IMR-90 (cell line): ENCODE results near the gene PI4K2B. TPM values are rescaled to one million over a fixed set of nuclear protein-coding genes. Genes with fewer than 3 reads are reported as not detected.

Experiments
- ATAC-seq: fragments of 200-7000 bp; cut with Tn5 transposase; 2 replicates; pipeline ENCODE4 v1.9.1; 2020; ENCODE audit warnings: low read depth, mild to moderate bottlenecking, moderate library complexity
- BruUV-seq: library from RNA; stranded (reverse); fragments of 400-500 nt; replicated peaks from 2 replicates; lab custom pipeline; 2021; lab: Mats Ljungman, UMichigan
- CTCF ChIA-PET: fragments of 300-600 bp; formaldehyde crosslinking; extraction: SDS; loops from one replicate; lab custom pipeline; 2021; ENCODE audit warnings: antibody characterized with exemption; lab: Yijun Ruan, JAX
- POLR2A ChIA-PET: fragments of 300-600 bp; sonication (Branson Sonifier 250); formaldehyde crosslinking; loops from one replicate; lab custom pipeline; 2022; ENCODE audit warnings: antibody characterized with exemption; ENCODE audit not compliant: unreplicated experiment; lab: Charles Lee
- DNase-seq: peaks from one replicate; pipeline ENCODE4 v3.0.0; 2013
- H2AFZ ChIP-seq: replicated peaks from 2 replicates; pipeline ENCODE3; 2013; ENCODE audit warnings: low read length, mild to moderate bottlenecking; ENCODE audit not compliant: poor library complexity
- H2AK5ac ChIP-seq: 2 replicates; pipeline ENCODE4 v1.6.1; 2013; ENCODE audit warnings: low read depth, low read length, inconsistent platforms
- H2AK9ac ChIP-seq: replicated peaks from 2 replicates; pipeline ENCODE3; 2013; ENCODE audit warnings: mild to moderate bottlenecking, low read depth, low read length, moderate library complexity; ENCODE audit not compliant: poor library complexity
- H2BK120ac ChIP-seq: 2 replicates; pipeline ENCODE4 v1.6.1; 2013; ENCODE audit warnings: low read depth, low read length, inconsistent platforms
- H2BK15ac ChIP-seq: 3 replicates; pipeline ENCODE4 v1.6.1; 2013; ENCODE audit warnings: low read depth, low read length, inconsistent platforms
- H2BK20ac ChIP-seq: 2 replicates; pipeline ENCODE4 v1.6.1; 2013; ENCODE audit warnings: low read depth, mild to moderate bottlenecking, inconsistent platforms, low read length, moderate library complexity
- H2BK5ac ChIP-seq: 2 replicates; pipeline ENCODE4 v1.6.1; 2013; ENCODE audit warnings: mild to moderate bottlenecking, low read depth, low read length, inconsistent platforms; ENCODE audit not compliant: poor library complexity, severe bottlenecking
- H3K14ac ChIP-seq: replicated peaks from 2 replicates; pipeline ENCODE4 v1.6.1; 2013; ENCODE audit warnings: low read depth, low read length, inconsistent platforms
- H3K18ac ChIP-seq: 2 replicates; pipeline ENCODE4 v1.6.1; 2013; ENCODE audit warnings: low read depth, low read length, control low read depth
- H3K23ac ChIP-seq: 2 replicates; pipeline ENCODE4 v1.6.1; 2013; ENCODE audit warnings: low read depth, low read length, inconsistent platforms
- H3K27ac ChIP-seq: 2 replicates; pipeline ENCODE4 v1.5.1; 2013; ENCODE audit warnings: mild to moderate bottlenecking, control low read depth, low read length; ENCODE audit not compliant: insufficient read depth
- H3K27me3 ChIP-seq: 2 replicates; pipeline ENCODE4 v1.6.1; 2013; ENCODE audit warnings: low read length; ENCODE audit not compliant: control insufficient read depth, insufficient read depth
- H3K36me3 ChIP-seq: 2 replicates; pipeline ENCODE4 v1.6.1; 2013; ENCODE audit warnings: low read length, mixed read lengths; ENCODE audit not compliant: control insufficient read depth, insufficient read depth
- H3K4ac ChIP-seq: 2 replicates; pipeline ENCODE4 v1.6.1; 2013; ENCODE audit warnings: low read depth, low read length, inconsistent platforms
- H3K4me1 ChIP-seq: 2 replicates; pipeline ENCODE4 v1.6.1; 2013; ENCODE audit warnings: low read length, mixed read lengths; ENCODE audit not compliant: control insufficient read depth, insufficient read depth
- H3K4me2 ChIP-seq: 2 replicates; pipeline ENCODE4 v1.6.1; 2013; ENCODE audit warnings: low read depth, mild to moderate bottlenecking, control low read depth, low read length, moderate library complexity
- H3K4me3 ChIP-seq: 2 replicates; pipeline ENCODE4 v1.5.1; 2013; ENCODE audit warnings: low read depth, mild to moderate bottlenecking, control low read depth, low read length, moderate library complexity; ENCODE audit not compliant: insufficient read depth
- H3K56ac ChIP-seq: 2 replicates; pipeline ENCODE4 v1.6.1; 2013; ENCODE audit warnings: low read length, inconsistent platforms; ENCODE audit not compliant: insufficient read depth; ENCODE audit errors: extremely low read depth
- H3K79me1 ChIP-seq, 2 experiments: 2 replicates each; pipeline ENCODE4 v1.6.1; 2013; ENCODE audit warnings: low read length in 2 of 2, inconsistent platforms in 1 of 2, low read depth in 1 of 2
- H3K9ac ChIP-seq: 2 replicates; pipeline ENCODE4 v1.6.1; 2013; ENCODE audit warnings: low read depth, low read length, control low read depth
- H3K9me1 ChIP-seq: 2 replicates; pipeline ENCODE4 v1.6.1; 2013; ENCODE audit warnings: low read length, inconsistent platforms; ENCODE audit not compliant: insufficient read depth
- H3K9me3 ChIP-seq: 2 replicates; pipeline ENCODE4 v1.6.1; 2013; ENCODE audit warnings: low read length; ENCODE audit not compliant: control insufficient read depth, insufficient read depth
- H4K20me1 ChIP-seq: 2 replicates; pipeline ENCODE4 v1.6.1; 2013; ENCODE audit warnings: low read length, inconsistent platforms; ENCODE audit not compliant: insufficient read depth
- H4K5ac ChIP-seq: 2 replicates; pipeline ENCODE4 v1.6.1; 2013; ENCODE audit warnings: mild to moderate bottlenecking, low read depth, low read length, control low read depth
- H4K8ac ChIP-seq, 2 experiments: 2 replicates each; pipeline ENCODE4 v1.6.1; 2013; ENCODE audit warnings: low read depth in 2 of 2, low read length in 2 of 2, control low read depth in 1 of 2, inconsistent platforms in 1 of 2
- H4K91ac ChIP-seq: 2 replicates; pipeline ENCODE4 v1.6.1; 2013; ENCODE audit warnings: low read depth, low read length, inconsistent platforms; ENCODE audit not compliant: insufficient read depth
- CEBPB ChIP-seq: IDR thresholded peaks from 2 replicates; pipeline ENCODE4 v1.6.1; 2012; ENCODE audit warnings: low read depth, low read length, improper control_type of control experiment
- WGBS, 2 experiments: methylation state at CpG; one replicate each; pipeline versions ENCODE4 v1.1.5 to v1.1.7; 2013; ENCODE audit warnings: missing lambda C conversion rate in 2 of 2; ENCODE audit not compliant: insufficient read length in 1 of 2; ENCODE audit errors: extremely low coverage in 2 of 2; 5-methylcytosine and 5-hydroxymethylcytosine counted together
- dilution Hi-C: fragments of 300-500 bp; cut with HindIII; formaldehyde crosslinking; loops from one replicate; pipeline ENCODE4 v1.14.3; 2018; ENCODE audit warnings: low sequenced_read_pairs; ENCODE audit not compliant: unreplicated experiment
- in situ Hi-C: fragments of 300-500 bp; cut with MboI; formaldehyde crosslinking; loops from 3 replicates; pipeline ENCODE4 v1.14.3; 2019; ENCODE audit warnings: low sequenced_read_pairs, inconsistent platforms, mixed read lengths
- intact Hi-C: fragments of 100-400 bp; cut with micrococcal nuclease; formaldehyde crosslinking; loops from 2 replicates; pipeline ENCODE4 v1.10.0; 2022
- polyA plus RNA-seq, 3 experiments: library from polyadenylated mRNA; depleted of rRNA; stranded (reverse); fragments of >200 nt; gene quantifications; 2 replicates each; pipeline ENCODE4 v1.2.3, GENCODE V29; 2012; ENCODE audit warnings: low replicate concordance in 1 of 3
- total RNA-seq: library from RNA; depleted of rRNA; stranded (reverse); fragments of >200 nt; gene quantifications from 2 replicates; pipeline ENCODE4 v1.2.3, GENCODE V29; 2012
- TF ChIP-seq, protein P1 (sequence below): fragments of 150-350 bp; IDR thresholded peaks from 2 replicates; pipeline ENCODE4 v1.6.1; 2016; ENCODE audit warnings: low read depth, mild to moderate bottlenecking, low read length, moderate library complexity, borderline replicate concordance

Gene PI4K2B
- total and polyA plus RNA-seq, 2 of the 4 experiments (the other 2 are of a cell fraction) = 6.5 to 7.6 TPM

DNA sequence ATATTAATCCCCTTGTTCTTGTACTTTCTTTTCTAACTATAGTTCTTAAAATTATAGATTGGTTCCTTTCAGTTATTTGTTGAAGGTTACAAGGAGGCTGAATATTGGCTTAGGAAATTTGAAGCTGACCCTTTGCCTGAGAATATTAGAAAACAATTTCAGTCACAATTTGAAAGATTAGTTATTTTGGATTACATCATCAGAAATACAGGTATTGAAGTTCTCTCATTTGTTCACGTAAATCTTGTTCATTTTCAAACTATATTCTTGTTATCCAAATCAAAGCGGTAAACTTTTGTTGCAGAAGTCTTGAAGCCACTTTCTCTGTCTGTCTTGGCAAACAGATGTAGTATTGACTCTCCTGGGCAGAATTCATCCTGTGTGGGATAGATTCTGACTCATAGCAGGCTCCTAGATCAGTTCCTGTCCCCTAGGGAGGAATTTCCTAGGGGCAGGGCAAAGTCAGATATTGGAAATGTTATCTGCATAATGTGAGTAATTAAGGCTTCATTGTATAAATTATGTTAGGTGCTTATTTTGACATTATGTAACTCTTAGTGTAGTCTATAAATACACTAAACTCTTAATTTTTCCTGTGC, 25.2 kb downstream of the PI4K2B start:
- POLR2A ChIA-PET = interaction anchor here (0.6 kb wide), 2 partner anchors 99 to 1187 kb away, joined by 3 to 5 read pairs; partner anchors contain the start of gene SEPSECS

More for the DNA sequence above, 25.2 kb downstream of the PI4K2B start:
- H3K4me2 ChIP-seq = no peak overlapping the region
- CTCF ChIA-PET = no interaction called here
- no peak overlapping the region for H2BK15ac ChIP-seq
- no peak overlapping the region for H3K56ac ChIP-seq
- H4K91ac ChIP-seq = no peak overlapping the region
- H4K5ac ChIP-seq = no peak overlapping the region
- H3K4ac ChIP-seq = no peak overlapping the region
- H2AK5ac ChIP-seq = no peak overlapping the region
- peak; percentile 59 for ATAC-seq
- no peaks in the 10 kb centered on the region for H3K36me3 ChIP-seq
- H3K4me1 ChIP-seq = no peaks in the 10 kb centered on the region
- no CpG with 5 or more reads among the region's 2 CpGs for WGBS, 2 experiments
- TF ChIP-seq CEBPB = 0 out of 2 replicates have a peak, but pooled peaks have one; percentile 10
- TF ChIP-seq, protein P1, sequence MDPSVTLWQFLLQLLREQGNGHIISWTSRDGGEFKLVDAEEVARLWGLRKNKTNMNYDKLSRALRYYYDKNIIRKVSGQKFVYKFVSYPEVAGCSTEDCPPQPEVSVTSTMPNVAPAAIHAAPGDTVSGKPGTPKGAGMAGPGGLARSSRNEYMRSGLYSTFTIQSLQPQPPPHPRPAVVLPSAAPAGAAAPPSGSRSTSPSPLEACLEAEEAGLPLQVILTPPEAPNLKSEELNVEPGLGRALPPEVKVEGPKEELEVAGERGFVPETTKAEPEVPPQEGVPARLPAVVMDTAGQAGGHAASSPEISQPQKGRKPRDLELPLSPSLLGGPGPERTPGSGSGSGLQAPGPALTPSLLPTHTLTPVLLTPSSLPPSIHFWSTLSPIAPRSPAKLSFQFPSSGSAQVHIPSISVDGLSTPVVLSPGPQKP = no peak
- H3K14ac ChIP-seq = no peak overlapping the region
- no peak overlapping the region for H3K27ac ChIP-seq
- no peak overlapping the region for H2AK9ac ChIP-seq
- H3K9ac ChIP-seq = no peak overlapping the region
- no peak overlapping the region for H3K18ac ChIP-seq
- intact Hi-C loops = no loop called here
- H3K9me3 ChIP-seq = no peaks in the 10 kb centered on the region
- no peak overlapping the region for H2BK20ac ChIP-seq
- no peak overlapping the region for H4K8ac ChIP-seq
- dilution Hi-C loops = no loop called here
- no peaks in the 10 kb centered on the region; a peak in 2 of 4 replicates for H3K79me1 ChIP-seq
- peak; percentile 61 for DNase-seq
- no peak overlapping the region for H2BK120ac ChIP-seq
- no TSS peak for BruUV-seq
- H3K23ac ChIP-seq = no peak overlapping the region
- no peaks in the 10 kb centered on the region for H3K9me1 ChIP-seq
- no peak overlapping the region for H3K4me3 ChIP-seq
- no peak overlapping the region for H2BK5ac ChIP-seq
- no peaks in the 10 kb centered on the region for H3K27me3 ChIP-seq
- no peaks in the 10 kb centered on the region for H4K20me1 ChIP-seq
- H2AFZ ChIP-seq = no peak overlapping the region
- in situ Hi-C loops = no loop called here
